Right lobe of liver (tissue), 4 donors: Measurements from ENCODE around the gene CAPNS2.
"Not testable (repeated sequence)": the region's sequence is repeated elsewhere in the genome, so short reads cannot be mapped to it uniquely, and the experiment has no call there.

ENCODE experiments used
- CTCF ChIP-seq, 4 donors: fragments of 200-600 bp in 3 of 4; fragments of 450-650 bp in 1 of 4; IDR thresholded peaks; one replicate each; pipeline versions ENCODE4 v1.5.1 to v1.8.0; 2016 to 2022; ENCODE audit warnings: antibody characterized with exemption in 4 of 4, mild to moderate bottlenecking in 2 of 4
- POLR2A ChIP-seq: fragments of 450-650 bp; IDR thresholded peaks from one replicate; pipeline ENCODE4 v1.6.1; 2017; ENCODE audit warnings: antibody characterized with exemption, mild to moderate bottlenecking
- donor health status: DM: no; HTN: no; CAD: no.
- donor health status: DM: no; HTN: no; CAD: no.
- donor health status: DM: no; HTN: yes; CAD: no.

- not testable (repeated sequence) for TF ChIP-seq POLR2A; CTCF (IDR thresholded peaks at IDR 0.05)
These were observed 49.2 kb downstream of the CAPNS2 start for GRCh38 chr16:55615670-55616069.
